ENCODE measurements around the gene SUGCT. TPM values are rescaled to one million over a fixed set of nuclear protein-coding genes. Genes with fewer than 3 reads are reported as not detected.
"Not testable (repeated sequence)": the region's sequence is repeated elsewhere in the genome, so short reads cannot be mapped to it uniquely, and the experiment has no call there.

Gene SUGCT
- total RNA-seq, 1 donor from 2014 or later: 3.1 TPM

GRCh38 chr7:40647719-40648118, 512.9 kb downstream of the SUGCT start:
- DNase-seq (ENCODE audit: extremely low read depth, low read depth, low spot score): no peak

GRCh38 chr7:40649247-40649646, 514.4 kb downstream of the SUGCT start:
- DNase-seq (ENCODE audit: extremely low read depth, low read depth, low spot score): no peak

GRCh38 chr7:40650903-40651302, 516.1 kb downstream of the SUGCT start:
- not testable (repeated sequence) for DNase-seq (ENCODE audit: extremely low read depth, low read depth, low spot score)

- DNase-seq (ENCODE audit: extremely low read depth, low read depth, low spot score): no peak
These were observed 519.4 kb downstream of the SUGCT start for GRCh38 chr7:40654171-40654570.

- DNase-seq (ENCODE audit: extremely low read depth, low read depth, low spot score): no peak
These were observed 520.6 kb downstream of the SUGCT start for GRCh38 chr7:40655426-40655825.

- no peak for DNase-seq (ENCODE audit: extremely low read depth, low read depth, low spot score)
These were observed 521.5 kb downstream of the SUGCT start for GRCh38 chr7:40656349-40656748.

- no peak for DNase-seq (ENCODE audit: extremely low read depth, low read depth, low spot score)
These were observed 523.9 kb downstream of the SUGCT start for GRCh38 chr7:40658729-40659128.

GRCh38 chr7:40659231-40659630, 524.4 kb downstream of the SUGCT start:
- DNase-seq (ENCODE audit: extremely low read depth, low read depth, low spot score): no peak

- DNase-seq (ENCODE audit: extremely low read depth, low read depth, low spot score): no peak
These were observed 538.5 kb downstream of the SUGCT start for GRCh38 chr7:40673285-40673684.

GRCh38 chr7:40674316-40674715, 539.5 kb downstream of the SUGCT start:
- DNase-seq (ENCODE audit: extremely low read depth, low read depth, low spot score): no peak

GRCh38 chr7:40675741-40676140, 540.9 kb downstream of the SUGCT start:
- no peak for DNase-seq (ENCODE audit: extremely low read depth, low read depth, low spot score)

GRCh38 chr7:40676221-40676620, 541.4 kb downstream of the SUGCT start:
- no peak for DNase-seq (ENCODE audit: extremely low read depth, low read depth, low spot score)

GRCh38 chr7:40680657-40681056, 545.9 kb downstream of the SUGCT start:
- no peak for DNase-seq (ENCODE audit: extremely low read depth, low read depth, low spot score)

GRCh38 chr7:40682696-40683095, 547.9 kb downstream of the SUGCT start:
- no peak for DNase-seq (ENCODE audit: extremely low read depth, low read depth, low spot score)

GRCh38 chr7:40694026-40694809, 559.4 kb downstream of the SUGCT start:
- DNase-seq (ENCODE audit: extremely low read depth, low read depth, low spot score): no peak

- DNase-seq (ENCODE audit: extremely low read depth, low read depth, low spot score): no peak
These were observed 560.2 kb downstream of the SUGCT start for GRCh38 chr7:40694991-40695390.

GRCh38 chr7:40697653-40698052, 562.8 kb downstream of the SUGCT start:
- DNase-seq (ENCODE audit: extremely low read depth, low read depth, low spot score): no peak

- no peak for DNase-seq (ENCODE audit: extremely low read depth, low read depth, low spot score)
These were observed 563.6 kb downstream of the SUGCT start for GRCh38 chr7:40698214-40698920.

GRCh38 chr7:40698921-40699260, 564.1 kb downstream of the SUGCT start:
- no peak for DNase-seq (ENCODE audit: extremely low read depth, low read depth, low spot score)

- DNase-seq (ENCODE audit: extremely low read depth, low read depth, low spot score): no peak
These were observed 566.0 kb downstream of the SUGCT start for GRCh38 chr7:40700653-40701421.

- no peak for DNase-seq (ENCODE audit: extremely low read depth, low read depth, low spot score)
These were observed 567.2 kb downstream of the SUGCT start for GRCh38 chr7:40701836-40702551.
